AG10803 (cell line): ENCODE data around the gene CKB.
A peak's percentile ranks its signal among the peaks of the same experiment; 100 is the strongest.

ENCODE experiments used
- DNase-seq: peaks from one replicate; pipeline ENCODE4 v3.0.0; 2010; ENCODE audit warnings: low read depth
- H3K4me3 ChIP-seq: 2 replicates; pipeline ENCODE4 v1.5.1; 2011; ENCODE audit warnings: mild to moderate bottlenecking, low read length, control low read depth
- CTCF ChIP-seq: conservative IDR thresholded peaks from 2 replicates; pipeline ENCODE4 v1.5.1; 2011; ENCODE audit warnings: mild to moderate bottlenecking, low read length, control low read depth, inconsistent platforms

Gene CKB

GRCh38 chr14:103522649-103523574, at the start of gene CKB:
Gene CKB, minus strand, starts transcription at chr14:103522830. Its CDS starts 337 bp downstream, at chr14:103522493.
- DNase-seq, result peak; percentile 54
- H3K4me3 ChIP-seq, result peak within 1 kb of the TSS; percentile 64
- TF ChIP-seq CTCF, result no peak

- DNase-seq, result no peak
- TF ChIP-seq CTCF, result no peak
- no peak overlapping the region for H3K4me3 ChIP-seq
Measured at GRCh38 chr14:103569408-103569807, 46.8 kb upstream of the CKB start.

- TF ChIP-seq CTCF, result no peak
- DNase-seq, result no peak
Measured at GRCh38 chr14:103568952-103569351, 46.3 kb upstream of the CKB start.

GRCh38 chr14:103563844-103564505, 41.3 kb upstream of the CKB start:
- TF ChIP-seq CTCF, result no peak
- DNase-seq, result no peak
- H3K4me3 ChIP-seq, result peak overlapping the region; percentile 87

More at GRCh38 chr14:103568952-103569351, 46.3 kb upstream of the CKB start:
- no peak overlapping the region for H3K4me3 ChIP-seq

- DNase-seq, result no peak
- H3K4me3 ChIP-seq, result peak overlapping the region; percentile 87
- TF ChIP-seq CTCF, result no peak
Measured at GRCh38 chr14:103563226-103563620, 40.6 kb upstream of the CKB start.

- H3K4me3 ChIP-seq, result peak within 1 kb of the TSS; percentile 87
- no peak for TF ChIP-seq CTCF
- peak; percentile 84 for DNase-seq
Measured at GRCh38 chr14:103562429-103563225, 40.0 kb upstream of the CKB start, which contains the start of the genes BAG5 and COA8. Gene BAG5, minus strand, starts transcription at chr14:103562657. Its CDS starts 1,493 bp downstream, at chr14:103561164. Gene COA8, plus strand, starts transcription at chr14:103562960. Its CDS starts 42 bp downstream, at chr14:103563002.
